HL-60 (cell line): ENCODE data around the gene INTS13.
"Not testable (repeated sequence)": the region's sequence is repeated elsewhere in the genome, so short reads cannot be mapped to it uniquely, and the experiment has no call there.

ENCODE experiments used
- CTCF ChIP-seq: IDR thresholded peaks from one replicate; pipeline ENCODE4 v1.5.1; 2011; ENCODE audit warnings: low read length, control low read depth, inconsistent platforms; ENCODE audit not compliant: insufficient read depth
- REST ChIP-seq: IDR thresholded peaks from 2 replicates; pipeline ENCODE4 v1.6.1; 2012; ENCODE audit warnings: low read depth; ENCODE audit not compliant: insufficient replicate concordance

- not testable (repeated sequence) for TF ChIP-seq CTCF, REST
These were observed 75.0 kb downstream of the INTS13 start for GRCh38 chr12:26862787-26863186.
